DND-41 (cell line): ENCODE results near the gene NEB.

Experiments
- ATAC-seq: fragments of 200-7000 bp; cut with Tn5 transposase; 3 replicates; pipeline ENCODE4 v1.9.1; 2021; ENCODE audit warnings: low read depth; ENCODE audit not compliant: insufficient read depth
- DNase-seq: peaks from one replicate; pipeline ENCODE4 v3.0.0-alpha.2; 2020
- H2AFZ ChIP-seq: 2 replicates; pipeline ENCODE4 v1.6.0; 2012; ENCODE audit warnings: low read depth, low read length
- H3K27ac ChIP-seq: 2 replicates; pipeline ENCODE4 v1.5.1; 2012; ENCODE audit warnings: low read length, inconsistent platforms
- H3K27me3 ChIP-seq: fragments of 200-600 bp; sonication (generic); 2 replicates; pipeline ENCODE4 v1.6.0; 2012; ENCODE audit warnings: low read length, mild to moderate bottlenecking, inconsistent platforms; ENCODE audit not compliant: insufficient read depth, poor library complexity
- H3K36me3 ChIP-seq: 2 replicates; pipeline ENCODE4 v1.5.1; 2012; ENCODE audit warnings: low read length, inconsistent platforms; ENCODE audit not compliant: insufficient read depth
- H3K4me1 ChIP-seq: 2 replicates; pipeline ENCODE4 v1.5.1; 2012; ENCODE audit warnings: mild to moderate bottlenecking, low read length; ENCODE audit not compliant: insufficient read depth
- H3K4me2 ChIP-seq: 2 replicates; pipeline ENCODE4 v1.6.0; 2012; ENCODE audit warnings: mild to moderate bottlenecking, moderate library complexity, low read length, inconsistent platforms; ENCODE audit not compliant: insufficient read depth
- H3K4me3 ChIP-seq, 2 experiments: fragments of 200-600 bp in 1 of 2; shearing (Covaris generic) in 1 of 2; 2 replicates each; pipeline ENCODE4 v1.5.1; 2012 to 2016; ENCODE audit warnings: inconsistent platforms in 2 of 2, low read length in 2 of 2, mild to moderate bottlenecking in 2 of 2, low read depth in 1 of 2, moderate library complexity in 1 of 2
- H3K79me2 ChIP-seq: 2 replicates; pipeline ENCODE4 v1.6.0; 2012; ENCODE audit warnings: low read length, inconsistent platforms; ENCODE audit not compliant: insufficient read depth
- H3K9ac ChIP-seq: 2 replicates; pipeline ENCODE4 v1.6.0; 2012; ENCODE audit warnings: low read depth, mild to moderate bottlenecking, inconsistent platforms, low read length, moderate library complexity
- H3K9me3 ChIP-seq: 2 replicates; pipeline ENCODE4 v1.5.1; 2012; ENCODE audit warnings: low read length, moderate library complexity, mild to moderate bottlenecking, inconsistent platforms; ENCODE audit not compliant: insufficient read depth, severe bottlenecking
- H4K20me1 ChIP-seq: 2 replicates; pipeline ENCODE4 v1.6.0; 2012; ENCODE audit warnings: low read length; ENCODE audit not compliant: insufficient read depth
- CTCF ChIP-seq: IDR thresholded peaks from 2 replicates; pipeline ENCODE4 v1.5.1; 2012; ENCODE audit warnings: borderline replicate concordance, low read length, moderate library complexity, mild to moderate bottlenecking; ENCODE audit not compliant: poor library complexity, severe bottlenecking; ENCODE audit errors: extremely low read depth
- EZH2 ChIP-seq: IDR thresholded peaks from 3 replicates; pipeline ENCODE4 v1.6.1; 2012; ENCODE audit warnings: borderline replicate concordance, low read depth, mild to moderate bottlenecking, moderate library complexity, low read length, inconsistent platforms; ENCODE audit not compliant: severe bottlenecking

NEB gene

GRCh38 chr2:151470556-151470955, 263.7 kb downstream of the NEB start:
- no peaks in the 10 kb centered on the region for H3K4me1 ChIP-seq
- H3K4me3 ChIP-seq, result no peak overlapping the region
- H3K27ac ChIP-seq, result no peak overlapping the region
- peaks cover 85% of the 10 kb centered on the region for H3K36me3 ChIP-seq
- H2AFZ ChIP-seq, result no peak overlapping the region
- H4K20me1 ChIP-seq, result no peaks in the 10 kb centered on the region
- DNase-seq (no peak), ATAC-seq (no peak)
- no peaks in the 10 kb centered on the region for H3K27me3 ChIP-seq
- H3K4me2 ChIP-seq, result no peak overlapping the region
- H3K9ac ChIP-seq, result no peak overlapping the region
- no peaks in the 10 kb centered on the region for H3K9me3 ChIP-seq
- H3K79me2 ChIP-seq, result peaks cover 19% of the 10 kb centered on the region; the same call in 1 of the 2 replicates
- TF ChIP-seq EZH2, result no peak
- TF ChIP-seq CTCF, result no peak

- DNase-seq, result no peak
- Histone ChIP-seq H4K20me1 (no peaks in the 10 kb centered on the region), H3K36me3 (peaks cover 97% of the 10 kb centered on the region), H3K4me2 (no peak overlapping the region), H2AFZ (no peak overlapping the region), H3K4me1 (no peaks in the 10 kb centered on the region), H3K79me2 (peaks cover 7% of the 10 kb centered on the region; the same call in 1 of the 2 replicates), H3K27me3 (no peaks in the 10 kb centered on the region), H3K4me3 (no peak overlapping the region), H3K27ac (no peak overlapping the region), H3K9me3 (no peaks in the 10 kb centered on the region), H3K9ac (no peak overlapping the region)
- ATAC-seq, result no peak
- TF ChIP-seq CTCF, result no peak
- no peak for TF ChIP-seq EZH2
These were observed 268.5 kb downstream of the NEB start for GRCh38 chr2:151465771-151466170.

- Histone ChIP-seq H3K9me3 (no peaks in the 10 kb centered on the region), H3K27ac (no peak overlapping the region), H3K4me3 (no peak overlapping the region), H3K4me2 (no peak overlapping the region), H3K27me3 (no peaks in the 10 kb centered on the region), H3K4me1 (no peaks in the 10 kb centered on the region), H4K20me1 (no peaks in the 10 kb centered on the region), H3K36me3 (peaks cover 99% of the 10 kb centered on the region), H2AFZ (no peak overlapping the region), H3K79me2 (peaks cover 3% of the 10 kb centered on the region; the same call in 1 of the 2 replicates), H3K9ac (no peak overlapping the region)
- DNase-seq, result no peak
- TF ChIP-seq CTCF (no peak), EZH2 (no peak)
- no peak for ATAC-seq
These were observed 274.9 kb downstream of the NEB start for GRCh38 chr2:151459358-151459757.

GRCh38 chr2:151439127-151439526, 295.1 kb downstream of the NEB start:
- H3K9me3 ChIP-seq, result no peaks in the 10 kb centered on the region
- H3K4me1 ChIP-seq, result no peaks in the 10 kb centered on the region
- no peak for DNase-seq
- no peaks in the 10 kb centered on the region for H3K27me3 ChIP-seq
- no peak overlapping the region for H3K4me2 ChIP-seq
- H3K4me3 ChIP-seq, result no peak overlapping the region
- H3K36me3 ChIP-seq, result peaks cover 91% of the 10 kb centered on the region
- H3K27ac ChIP-seq, result no peak overlapping the region
- ATAC-seq, result no peak
- no peaks in the 10 kb centered on the region; the same call in 1 of the 2 replicates for H4K20me1 ChIP-seq
- no peak overlapping the region for H2AFZ ChIP-seq
- TF ChIP-seq CTCF (no peak), EZH2 (no peak)
- H3K79me2 ChIP-seq, result peaks cover 20% of the 10 kb centered on the region
- H3K9ac ChIP-seq, result no peak overlapping the region
